Spleen (tissue), 7 donors: Measurements from ENCODE around the gene CACNA2D3.

Experiments
- CTCF ChIP-seq, 11 experiments: fragments of 200-600 bp in 7 of 11; fragments of 450-650 bp in 4 of 11; sonication (generic) in 4 of 11; IDR thresholded peaks in 8 of 11; conservative IDR thresholded peaks in 3 of 11; 1 replicate in 7 of 11; 2 replicates in 4 of 11; pipeline versions ENCODE4 v1.4.0 to v1.8.0; 2016 to 2021; ENCODE audit warnings: antibody characterized with exemption in 11 of 11, inconsistent platforms in 4 of 11, mild to moderate bottlenecking in 1 of 11
- POLR2A ChIP-seq, 3 donors: fragments of 450-650 bp; IDR thresholded peaks; one replicate each; pipeline ENCODE4 v1.5.1; 2017; ENCODE audit warnings: antibody characterized with exemption in 3 of 3, mild to moderate bottlenecking in 1 of 3
- POLR2AphosphoS5 ChIP-seq, 3 donors: sonication (generic); formaldehyde crosslinking; IDR thresholded peaks; one replicate each; pipeline ENCODE4 v1.5.1; 2017; ENCODE audit warnings: antibody characterized with exemption in 3 of 3
- donor health status: DM: no; HTN: no; CAD: no; lungs with moderate emphysema.
- donor health status: DM: no; HTN: no; CAD: no.
- donor health status: DM: no; HTN: no; CAD: no.

- TF ChIP-seq CTCF (IDR thresholded peaks at IDR 0.05 in 8 of 11, conservative IDR thresholded peaks at IDR 0.05 in 3 of 11), result no peak
- no peak for TF ChIP-seq POLR2A (IDR thresholded peaks at IDR 0.05)
- TF ChIP-seq POLR2AphosphoS5 (IDR thresholded peaks at IDR 0.05), result no peak
Measured at GRCh38 chr3:54311211-54311747, 188.9 kb downstream of the CACNA2D3 start.
